GM12872 (cell line): ENCODE measurements around the gene ZNF774.

Source experiments
- CTCF ChIP-seq: IDR thresholded peaks from 3 replicates; pipeline ENCODE4 v1.5.1; 2011; ENCODE audit warnings: low read depth, mild to moderate bottlenecking, low read length, moderate library complexity; ENCODE audit not compliant: insufficient read depth

ZNF774 gene

GRCh38 chr15:90405055-90405607 lies 53.0 kb downstream of the ZNF774 start:
- no peak for TF ChIP-seq CTCF

- no peak for TF ChIP-seq CTCF
Observed at GRCh38 chr15:90407336-90407735, 55.3 kb downstream of the ZNF774 start.

- TF ChIP-seq CTCF = no peak
Observed at GRCh38 chr15:90407871-90408317, 55.8 kb downstream of the ZNF774 start.

- no peak for TF ChIP-seq CTCF
Observed at GRCh38 chr15:90408657-90409056, 56.6 kb downstream of the ZNF774 start.

GRCh38 chr15:90411176-90411575 lies 59.1 kb downstream of the ZNF774 start:
- TF ChIP-seq CTCF = no peak
